Measurements from ENCODE around the gene ODC1. TPM values are rescaled to one million over a fixed set of nuclear protein-coding genes. Genes with fewer than 3 reads are reported as not detected.

ODC1 gene
- total RNA-seq, 1 donor from 2014 or later = 119 TPM

DNA sequence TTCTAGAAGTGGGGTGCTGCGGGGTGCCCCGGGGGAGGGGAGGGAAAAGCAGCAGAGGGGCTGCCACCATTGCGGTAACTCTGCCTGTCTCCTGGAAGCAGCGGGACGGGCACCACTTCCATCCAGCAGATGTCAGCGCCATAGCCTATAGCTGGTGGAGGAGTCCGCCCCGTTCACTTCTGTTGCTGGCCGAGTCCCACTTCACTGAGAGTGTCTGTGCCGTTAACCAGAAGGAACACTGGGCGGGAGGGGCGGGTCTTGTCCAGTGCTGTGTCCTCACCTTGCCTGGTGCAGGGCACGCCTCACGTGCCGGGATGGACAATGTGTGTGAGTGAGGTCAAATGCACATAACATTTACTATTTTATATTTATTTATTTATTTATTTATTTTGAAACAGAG is 19.3 kb upstream of the ODC1 start:
- no peaks in the 10 kb centered on the region for H3K9me3 ChIP-seq (ENCODE audit: insufficient read depth, low read depth, low read length)
- FAIRE-seq (no peak), DNase-seq (ENCODE audit: low read depth) (no peak)
- no peak overlapping the region for H3K9ac ChIP-seq (ENCODE audit: low read length)
- no peak overlapping the region for H3K27ac ChIP-seq (ENCODE audit: low read depth, low read length)
- Mint-ChIP-seq H3K4me3 (ENCODE audit: unreplicated experiment) (no peak overlapping the region), H3K36me3 (ENCODE audit: low read depth, unreplicated experiment) (no peaks in the 10 kb centered on the region), H3K9me3 (ENCODE audit: unreplicated experiment) (no peaks in the 10 kb centered on the region), H3K27me3 (ENCODE audit: low read depth, unreplicated experiment) (peaks cover 40% of the 10 kb centered on the region), H3K4me1 (ENCODE audit: low read depth, unreplicated experiment) (no peaks in the 10 kb centered on the region), H3K27ac (ENCODE audit: unreplicated experiment) (no peak overlapping the region)
- TF ChIP-seq EZH2 (IDR thresholded peaks at IDR 0.05; ENCODE audit: insufficient read depth, low read length) = no peak
- TF ChIP-seq CTCF (IDR thresholded peaks at IDR 0.05; ENCODE audit: insufficient read depth, low read depth, low read length) = no peak
- H3K79me2 ChIP-seq (ENCODE audit: insufficient read depth, low read length) = no peaks in the 10 kb centered on the region
- H3K4me3 ChIP-seq (ENCODE audit: insufficient read depth, low read depth, low read length) = no peak overlapping the region
- no peak overlapping the region for H3K4me2 ChIP-seq (ENCODE audit: low read length)
- H4K20me1 ChIP-seq (ENCODE audit: insufficient read depth, low read length) = no peaks in the 10 kb centered on the region
- H3K36me3 ChIP-seq (ENCODE audit: insufficient read depth, low read length) = no peaks in the 10 kb centered on the region
- H3K27me3 ChIP-seq (ENCODE audit: insufficient read depth, low read length) = no peaks in the 10 kb centered on the region
- H3K4me1 ChIP-seq (ENCODE audit: insufficient read depth, low read length) = no peaks in the 10 kb centered on the region
- no peak overlapping the region for H2AFZ ChIP-seq (ENCODE audit: low read depth, low read length)

- Histone ChIP-seq H3K4me1 (ENCODE audit: insufficient read depth, low read length) (no peaks in the 10 kb centered on the region), H4K20me1 (ENCODE audit: insufficient read depth, low read length) (no peaks in the 10 kb centered on the region), H3K9ac (ENCODE audit: low read length) (no peak overlapping the region), H3K36me3 (ENCODE audit: insufficient read depth, low read length) (no peaks in the 10 kb centered on the region), H3K4me2 (ENCODE audit: low read length) (no peak overlapping the region), H3K27ac (ENCODE audit: low read depth, low read length) (no peak overlapping the region), H3K27me3 (ENCODE audit: insufficient read depth, low read length) (no peaks in the 10 kb centered on the region), H2AFZ (ENCODE audit: low read depth, low read length) (no peak overlapping the region), H3K4me3 (ENCODE audit: insufficient read depth, low read depth, low read length) (no peak overlapping the region), H3K79me2 (ENCODE audit: insufficient read depth, low read length) (no peaks in the 10 kb centered on the region), H3K9me3 (ENCODE audit: insufficient read depth, low read depth, low read length) (no peaks in the 10 kb centered on the region)
- H3K4me1 Mint-ChIP-seq (ENCODE audit: low read depth, unreplicated experiment) = no peaks in the 10 kb centered on the region
- H3K27me3 Mint-ChIP-seq (ENCODE audit: low read depth, unreplicated experiment) = peaks cover 46% of the 10 kb centered on the region
- FAIRE-seq = no peak
- H3K27ac Mint-ChIP-seq (ENCODE audit: unreplicated experiment) = no peak overlapping the region
- no peaks in the 10 kb centered on the region for H3K36me3 Mint-ChIP-seq (ENCODE audit: low read depth, unreplicated experiment)
- H3K4me3 Mint-ChIP-seq (ENCODE audit: unreplicated experiment) = no peak overlapping the region
- DNase-seq (ENCODE audit: low read depth) = no peak
- TF ChIP-seq EZH2 (IDR thresholded peaks at IDR 0.05; ENCODE audit: insufficient read depth, low read length) (no peak), CTCF (IDR thresholded peaks at IDR 0.05; ENCODE audit: insufficient read depth, low read depth, low read length) (no peak)
- H3K9me3 Mint-ChIP-seq (ENCODE audit: unreplicated experiment) = no peaks in the 10 kb centered on the region
Observed at GRCh38 chr2:10466801-10467200, 18.7 kb upstream of the ODC1 start.

GRCh38 chr2:10465910-10466309 is 17.8 kb upstream of the ODC1 start:
- peaks cover 50% of the 10 kb centered on the region for H3K27me3 Mint-ChIP-seq (ENCODE audit: low read depth, unreplicated experiment)
- FAIRE-seq = no peak
- H3K4me3 Mint-ChIP-seq (ENCODE audit: unreplicated experiment) = no peak overlapping the region
- DNase-seq (ENCODE audit: low read depth) = no peak
- H3K36me3 Mint-ChIP-seq (ENCODE audit: low read depth, unreplicated experiment) = no peaks in the 10 kb centered on the region
- H4K20me1 ChIP-seq (ENCODE audit: insufficient read depth, low read length) = no peaks in the 10 kb centered on the region
- H3K79me2 ChIP-seq (ENCODE audit: insufficient read depth, low read length) = no peaks in the 10 kb centered on the region
- no peak for TF ChIP-seq CTCF (IDR thresholded peaks at IDR 0.05; ENCODE audit: insufficient read depth, low read depth, low read length)
- TF ChIP-seq EZH2 (IDR thresholded peaks at IDR 0.05; ENCODE audit: insufficient read depth, low read length) = no peak
- no peaks in the 10 kb centered on the region for H3K9me3 ChIP-seq (ENCODE audit: insufficient read depth, low read depth, low read length)
- H3K9me3 Mint-ChIP-seq (ENCODE audit: unreplicated experiment) = no peaks in the 10 kb centered on the region
- no peaks in the 10 kb centered on the region for H3K4me1 Mint-ChIP-seq (ENCODE audit: low read depth, unreplicated experiment)
- no peak overlapping the region for H3K27ac Mint-ChIP-seq (ENCODE audit: unreplicated experiment)
- H3K4me2 ChIP-seq (ENCODE audit: low read length) = no peak overlapping the region
- H2AFZ ChIP-seq (ENCODE audit: low read depth, low read length) = no peak overlapping the region
- H3K9ac ChIP-seq (ENCODE audit: low read length) = no peak overlapping the region
- no peaks in the 10 kb centered on the region for H3K27me3 ChIP-seq (ENCODE audit: insufficient read depth, low read length)
- H3K36me3 ChIP-seq (ENCODE audit: insufficient read depth, low read length) = no peaks in the 10 kb centered on the region
- H3K27ac ChIP-seq (ENCODE audit: low read depth, low read length) = no peak overlapping the region
- H3K4me3 ChIP-seq (ENCODE audit: insufficient read depth, low read depth, low read length) = no peak overlapping the region
- no peaks in the 10 kb centered on the region for H3K4me1 ChIP-seq (ENCODE audit: insufficient read depth, low read length)

All from astrocyte (in vitro differentiated cells and primary cell).